Suprapubic skin (tissue), 3 donors: ENCODE data around the gene SLC12A2.

Experiments used
- POLR2A ChIP-seq, 2 donors: fragments of 450-650 bp; IDR thresholded peaks; one replicate each; pipeline ENCODE4 v1.6.1; 2017; ENCODE audit warnings: antibody characterized with exemption in 2 of 2, mild to moderate bottlenecking in 2 of 2, moderate library complexity in 2 of 2
- TF ChIP-seq, protein P1 (sequence below), 2 donors: fragments of 200-600 bp in 1 of 2; fragments of 450-650 bp in 1 of 2; sonication (generic) in 1 of 2; IDR thresholded peaks; one replicate each; pipeline ENCODE4 v1.5.1; 2016 to 2019; ENCODE audit warnings: antibody characterized with exemption in 2 of 2, mild to moderate bottlenecking in 1 of 2, moderate library complexity in 1 of 2

DNA sequence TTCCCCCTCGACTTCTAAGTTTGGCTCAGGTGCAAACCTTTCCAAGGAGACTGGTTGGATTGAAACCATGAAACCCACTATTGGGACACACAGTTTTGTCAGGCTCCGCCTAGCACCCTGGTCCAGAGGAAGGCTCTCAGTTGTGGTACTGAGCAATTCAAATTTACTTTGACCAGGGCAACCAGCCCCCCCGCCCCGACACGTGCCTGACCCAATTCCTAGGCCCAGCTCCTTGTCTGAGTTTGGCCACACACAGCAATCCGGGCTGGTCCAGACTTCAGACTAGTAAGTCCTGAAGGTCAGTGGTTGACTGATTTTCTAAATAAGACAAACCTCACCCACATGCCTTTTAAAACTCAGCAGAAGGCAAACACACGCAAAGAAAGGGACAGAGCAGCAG, 132.7 kb downstream of the SLC12A2 start:
- TF ChIP-seq, protein P1, sequence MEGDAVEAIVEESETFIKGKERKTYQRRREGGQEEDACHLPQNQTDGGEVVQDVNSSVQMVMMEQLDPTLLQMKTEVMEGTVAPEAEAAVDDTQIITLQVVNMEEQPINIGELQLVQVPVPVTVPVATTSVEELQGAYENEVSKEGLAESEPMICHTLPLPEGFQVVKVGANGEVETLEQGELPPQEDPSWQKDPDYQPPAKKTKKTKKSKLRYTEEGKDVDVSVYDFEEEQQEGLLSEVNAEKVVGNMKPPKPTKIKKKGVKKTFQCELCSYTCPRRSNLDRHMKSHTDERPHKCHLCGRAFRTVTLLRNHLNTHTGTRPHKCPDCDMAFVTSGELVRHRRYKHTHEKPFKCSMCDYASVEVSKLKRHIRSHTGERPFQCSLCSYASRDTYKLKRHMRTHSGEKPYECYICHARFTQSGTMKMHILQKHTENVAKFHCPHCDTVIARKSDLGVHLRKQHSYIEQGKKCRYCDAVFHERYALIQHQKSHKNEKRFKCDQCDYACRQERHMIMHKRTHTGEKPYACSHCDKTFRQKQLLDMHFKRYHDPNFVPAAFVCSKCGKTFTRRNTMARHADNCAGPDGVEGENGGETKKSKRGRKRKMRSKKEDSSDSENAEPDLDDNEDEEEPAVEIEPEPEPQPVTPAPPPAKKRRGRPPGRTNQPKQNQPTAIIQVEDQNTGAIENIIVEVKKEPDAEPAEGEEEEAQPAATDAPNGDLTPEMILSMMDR (IDR thresholded peaks at IDR 0.05) = no peak
- no peak for TF ChIP-seq POLR2A (IDR thresholded peaks at IDR 0.05)
